HG02973 (cell line): ENCODE measurements around the gene FRMD3.
"Not testable (repeated sequence)": the region's sequence is repeated elsewhere in the genome, so short reads cannot be mapped to it uniquely, and the experiment has no call there.

ENCODE experiments used
- ATAC-seq: cut with Tn5 transposase; IDR thresholded peaks from one replicate; pipeline ENCODE4 v1.9.1; 2021; ENCODE audit warnings: moderate library complexity; ENCODE audit not compliant: unreplicated experiment

Gene FRMD3

GRCh38 chr9:83401328-83401900, 136.8 kb downstream of the FRMD3 start:
- no peak for ATAC-seq

- ATAC-seq: no peak
Measured at GRCh38 chr9:83396813-83397212, 141.4 kb downstream of the FRMD3 start.

GRCh38 chr9:83396342-83396741, 141.9 kb downstream of the FRMD3 start:
- no peak for ATAC-seq

DNA sequence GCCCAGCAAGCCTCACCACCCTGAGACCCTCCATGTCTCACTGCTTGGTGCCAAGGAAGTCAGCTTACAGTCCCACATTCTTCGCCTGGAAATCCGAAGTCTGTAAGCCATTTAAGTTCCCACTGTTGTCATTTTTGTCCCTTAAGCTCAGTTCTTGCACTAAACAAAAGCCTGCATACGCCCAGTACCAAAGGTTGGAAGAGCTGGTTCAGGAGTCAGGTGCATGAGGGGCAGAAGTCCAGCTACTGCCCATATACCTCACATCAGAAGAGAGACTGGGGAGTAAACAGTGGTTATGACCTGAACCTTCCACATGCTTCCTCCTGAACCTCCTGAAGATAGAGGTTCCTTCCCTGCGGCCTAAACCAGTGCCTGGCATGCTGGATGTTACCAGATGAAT, 146.0 kb downstream of the FRMD3 start:
- ATAC-seq: no peak

DNA sequence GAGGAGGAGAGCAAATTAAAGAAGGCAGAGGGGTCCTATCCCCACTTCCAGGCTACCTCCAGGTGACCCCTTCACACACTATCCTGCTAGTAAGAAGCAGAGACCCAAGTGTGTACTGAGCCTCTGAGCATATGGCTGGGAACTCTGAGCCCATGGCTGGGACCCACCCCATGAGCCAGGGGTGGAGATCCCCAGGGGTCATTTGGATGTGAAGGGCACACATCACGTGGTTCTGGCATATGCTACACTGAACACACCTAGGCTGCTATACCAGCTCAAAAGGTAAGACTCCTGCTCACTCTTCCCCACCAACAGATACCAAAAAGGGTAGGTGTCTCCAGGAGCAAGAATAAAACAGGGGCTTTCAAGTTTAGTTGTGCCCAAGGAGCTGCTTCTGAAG, 149.9 kb downstream of the FRMD3 start:
- ATAC-seq: no peak

DNA sequence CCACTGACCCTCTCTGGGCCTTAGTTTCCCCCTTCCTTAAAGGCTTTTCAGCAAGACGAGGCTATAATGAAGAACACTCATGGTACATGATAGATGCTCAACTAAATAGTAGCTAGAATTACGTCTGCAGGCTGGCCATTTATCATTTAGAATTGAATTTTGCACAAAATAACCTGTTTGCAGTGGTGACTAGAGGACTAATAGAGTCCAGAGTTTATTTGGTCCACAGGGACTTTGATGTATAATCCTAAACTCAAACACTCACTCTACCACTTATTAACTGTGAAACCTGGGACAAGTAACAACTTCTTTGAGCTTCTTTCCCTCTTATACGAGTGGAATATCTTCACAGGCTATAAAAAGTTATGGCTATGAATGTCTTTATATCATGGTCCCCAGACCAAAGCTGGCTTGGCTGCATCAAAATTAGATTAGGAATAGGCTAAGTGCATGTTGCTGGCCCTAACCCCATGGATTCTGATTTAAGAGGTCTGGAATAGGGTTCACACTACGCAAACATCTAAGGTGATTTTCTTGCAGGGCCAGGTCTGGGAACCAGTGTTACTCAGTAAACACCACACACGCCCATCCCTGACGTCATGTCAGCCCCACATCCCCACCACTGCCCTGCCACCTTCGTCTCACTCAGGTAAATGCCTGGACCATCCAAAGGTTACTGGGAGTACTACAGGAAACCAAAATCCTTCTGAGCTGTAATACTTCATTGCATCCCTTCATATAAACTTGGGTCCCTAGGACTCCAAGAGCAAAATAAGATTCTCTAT, 150.6 kb downstream of the FRMD3 start:
- ATAC-seq: no peak

DNA sequence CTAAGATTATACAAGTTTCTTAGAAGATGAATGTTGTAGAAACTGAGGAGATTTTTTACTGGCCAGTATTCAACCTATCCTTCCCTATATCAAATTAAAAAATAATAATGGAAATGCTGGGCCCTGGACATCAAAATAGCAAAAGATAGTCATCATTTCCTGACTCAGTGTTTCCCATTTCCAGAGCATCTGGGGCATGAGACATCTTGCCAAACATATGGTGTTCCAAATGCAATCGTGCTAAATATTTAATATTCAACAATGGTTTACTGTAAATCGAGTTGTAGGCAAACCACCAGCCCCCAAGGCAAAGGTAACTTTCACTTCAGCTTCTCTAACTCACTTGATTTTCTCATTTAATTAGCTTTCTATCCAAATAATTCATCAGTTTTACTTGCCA, 152.9 kb downstream of the FRMD3 start:
- ATAC-seq: no peak

- ATAC-seq: no peak
Measured at GRCh38 chr9:83384214-83384613, 154.0 kb downstream of the FRMD3 start.

- ATAC-seq: no peak
Measured at GRCh38 chr9:83383034-83383433, 155.2 kb downstream of the FRMD3 start.

DNA sequence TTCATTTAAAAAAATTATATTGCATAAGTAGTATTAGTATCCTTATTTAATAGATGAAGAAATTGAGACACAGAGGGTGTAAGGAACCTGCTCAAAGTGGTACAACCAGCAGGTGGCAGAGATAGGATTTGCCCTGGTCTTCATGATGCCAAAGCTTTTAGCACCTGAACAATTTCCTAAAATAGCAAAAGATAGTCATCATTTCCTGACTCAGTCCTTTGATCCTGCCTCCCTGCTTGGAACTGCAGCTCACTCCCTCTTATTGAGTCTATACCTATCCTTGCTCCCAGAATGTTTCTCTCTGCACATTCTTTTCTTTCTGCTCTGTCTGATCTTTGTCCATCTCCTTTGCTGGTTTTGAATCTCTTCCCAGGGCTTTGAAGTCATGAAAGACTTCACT, 155.8 kb downstream of the FRMD3 start:
- no peak for ATAC-seq

DNA sequence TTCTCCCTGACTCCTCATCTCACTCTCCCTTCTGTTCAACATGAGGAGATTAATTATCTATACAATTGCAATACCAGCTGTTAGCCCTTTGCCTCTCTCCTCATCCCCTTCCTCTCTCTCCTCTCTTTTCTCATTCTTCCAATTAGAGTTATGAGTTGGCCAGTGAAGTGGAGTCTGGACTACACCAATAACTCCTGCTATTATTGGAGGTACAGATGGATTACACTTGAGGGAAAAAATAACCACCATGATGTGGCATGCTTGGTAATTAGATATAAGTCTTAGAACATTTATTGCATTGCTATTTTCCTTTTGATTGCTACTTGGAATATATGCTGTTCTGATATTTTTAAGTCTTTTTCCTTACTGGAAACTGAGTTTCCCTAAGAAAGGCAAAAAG, 159.2 kb downstream of the FRMD3 start:
- ATAC-seq: no peak

- ATAC-seq: no peak
Measured at GRCh38 chr9:83372957-83373356, 165.2 kb downstream of the FRMD3 start.

DNA sequence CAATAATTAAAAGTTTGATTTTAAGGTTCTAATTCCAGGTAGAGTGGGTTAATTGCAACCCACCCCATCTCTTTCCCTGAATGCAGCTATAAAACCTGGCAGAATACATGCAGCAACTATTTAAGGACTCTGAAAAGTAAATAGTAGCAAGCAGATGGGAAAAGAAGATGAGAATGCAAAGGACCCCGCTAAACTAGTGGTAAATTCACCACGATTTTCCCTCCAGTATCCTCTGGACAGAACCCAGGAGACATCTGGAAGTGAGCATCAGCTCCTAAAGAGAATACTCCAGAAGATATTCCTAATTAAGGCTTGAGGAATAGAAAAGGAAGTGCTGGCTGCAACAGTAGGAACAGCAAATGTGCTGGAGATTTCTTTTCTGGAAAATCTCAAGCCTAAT, 170.9 kb downstream of the FRMD3 start:
- no peak for ATAC-seq

DNA sequence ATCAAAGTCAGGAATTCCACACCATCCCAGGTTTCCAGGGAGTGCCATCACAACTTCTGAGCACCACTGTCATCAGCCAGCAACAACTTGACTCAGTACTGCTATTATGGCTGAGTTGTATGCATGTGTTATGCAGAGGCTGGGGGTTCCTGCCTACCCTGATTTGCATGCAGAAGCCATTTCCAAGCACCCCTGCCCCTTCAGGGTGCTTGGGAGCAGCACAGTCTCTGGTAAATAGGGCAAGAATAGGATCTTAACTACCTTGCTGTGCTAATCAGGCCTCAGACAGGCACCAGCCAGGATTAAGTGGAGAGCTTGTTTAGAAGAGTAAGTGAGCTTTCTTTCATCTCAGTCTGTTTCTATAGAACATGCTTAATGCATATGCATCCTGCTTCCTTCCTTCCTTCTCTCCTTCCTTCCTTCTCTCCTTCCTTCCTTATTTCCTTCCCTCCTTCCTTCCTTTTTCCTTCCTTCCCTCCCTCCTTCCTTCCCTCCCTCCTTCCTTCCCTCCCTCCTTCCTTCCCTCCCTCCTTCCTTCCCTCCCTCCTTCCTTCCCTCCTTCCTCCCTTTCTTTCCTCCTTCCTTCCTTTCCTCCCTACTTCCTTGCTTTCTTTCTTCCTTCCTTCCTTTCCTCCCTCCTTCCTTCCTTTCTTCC, 175.7 kb downstream of the FRMD3 start:
- ATAC-seq: no peak

GRCh38 chr9:83359039-83359438, 179.2 kb downstream of the FRMD3 start:
- no peak for ATAC-seq

DNA sequence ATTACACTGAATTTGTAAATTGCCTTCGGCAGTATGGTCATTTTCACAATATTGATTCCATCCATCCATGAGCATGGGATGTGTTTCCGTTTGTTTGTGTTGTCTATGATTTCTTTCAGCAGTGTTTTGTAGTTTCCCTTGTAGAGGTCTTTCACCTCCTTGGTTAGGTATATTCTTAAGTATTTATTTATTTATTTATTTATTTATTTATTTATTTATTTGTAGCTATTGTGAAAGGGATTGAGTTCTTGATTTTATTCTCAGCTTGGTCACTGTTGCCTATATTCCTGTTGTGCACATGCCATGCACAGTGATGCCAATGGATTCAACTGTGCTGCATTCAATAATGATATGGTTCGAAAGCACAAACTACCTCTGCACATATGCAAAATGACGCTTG, 179.7 kb downstream of the FRMD3 start:
- not testable (repeated sequence) for ATAC-seq

GRCh38 chr9:83355729-83356151, 182.5 kb downstream of the FRMD3 start:
- ATAC-seq: no peak

GRCh38 chr9:83355024-83355444, 183.2 kb downstream of the FRMD3 start:
- ATAC-seq: no peak

- ATAC-seq: no peak
Measured at GRCh38 chr9:83349031-83349430, 189.2 kb downstream of the FRMD3 start.

- no peak for ATAC-seq
Measured at GRCh38 chr9:83346655-83347420, 191.4 kb downstream of the FRMD3 start.

GRCh38 chr9:83343366-83343999, 194.7 kb downstream of the FRMD3 start:
- no peak for ATAC-seq
